ENCODE measurements around the gene CEACAM8.

DNA sequence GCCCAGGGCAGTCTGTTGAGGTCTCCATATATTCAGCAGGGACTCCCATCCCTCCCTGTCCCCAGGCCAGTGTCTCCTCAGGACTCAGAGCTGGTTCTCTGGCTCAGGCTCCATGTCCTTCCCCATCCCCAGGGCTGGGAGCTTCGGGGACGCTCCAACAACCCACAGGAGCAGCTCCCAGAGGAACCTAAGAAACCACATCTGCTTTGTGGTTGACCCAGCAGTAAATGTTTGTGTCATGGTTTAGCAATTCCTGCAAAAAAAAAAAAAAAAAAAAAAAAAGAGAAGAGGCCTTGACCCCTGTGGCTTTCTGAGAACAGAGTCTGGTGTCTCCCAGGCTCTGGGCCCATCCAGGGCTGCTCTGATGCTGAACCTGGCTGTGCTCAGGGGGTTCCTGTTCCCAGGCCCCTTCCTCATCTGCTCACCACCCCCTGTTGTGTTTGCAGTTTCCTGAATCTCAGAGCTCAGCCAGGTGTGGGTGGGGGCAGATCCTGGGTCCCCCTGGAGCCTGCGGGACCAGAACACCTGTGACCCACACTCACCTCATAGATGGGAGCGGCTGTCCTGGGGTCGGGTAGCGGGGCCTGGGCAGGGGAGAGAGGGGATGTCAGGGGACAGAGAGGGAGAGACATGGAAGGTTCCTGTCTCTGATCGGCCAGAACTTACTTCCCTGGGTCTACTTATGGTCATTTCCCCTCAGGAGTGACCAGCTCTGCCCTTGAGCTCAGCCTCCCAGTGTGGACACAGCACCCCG, 41.3 kb downstream of the CEACAM8 start:
- TF ChIP-seq, protein P1, sequence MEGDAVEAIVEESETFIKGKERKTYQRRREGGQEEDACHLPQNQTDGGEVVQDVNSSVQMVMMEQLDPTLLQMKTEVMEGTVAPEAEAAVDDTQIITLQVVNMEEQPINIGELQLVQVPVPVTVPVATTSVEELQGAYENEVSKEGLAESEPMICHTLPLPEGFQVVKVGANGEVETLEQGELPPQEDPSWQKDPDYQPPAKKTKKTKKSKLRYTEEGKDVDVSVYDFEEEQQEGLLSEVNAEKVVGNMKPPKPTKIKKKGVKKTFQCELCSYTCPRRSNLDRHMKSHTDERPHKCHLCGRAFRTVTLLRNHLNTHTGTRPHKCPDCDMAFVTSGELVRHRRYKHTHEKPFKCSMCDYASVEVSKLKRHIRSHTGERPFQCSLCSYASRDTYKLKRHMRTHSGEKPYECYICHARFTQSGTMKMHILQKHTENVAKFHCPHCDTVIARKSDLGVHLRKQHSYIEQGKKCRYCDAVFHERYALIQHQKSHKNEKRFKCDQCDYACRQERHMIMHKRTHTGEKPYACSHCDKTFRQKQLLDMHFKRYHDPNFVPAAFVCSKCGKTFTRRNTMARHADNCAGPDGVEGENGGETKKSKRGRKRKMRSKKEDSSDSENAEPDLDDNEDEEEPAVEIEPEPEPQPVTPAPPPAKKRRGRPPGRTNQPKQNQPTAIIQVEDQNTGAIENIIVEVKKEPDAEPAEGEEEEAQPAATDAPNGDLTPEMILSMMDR (IDR thresholded peaks at IDR 0.05) = no peak
- no peak for TF ChIP-seq EZH2 (IDR thresholded peaks at IDR 0.05; ENCODE audit: borderline replicate concordance, insufficient read depth, low read depth, low read length, poor library complexity, severe bottlenecking)

Measured in B cell (primary cell).